Measurements from ENCODE around the gene SCAMP4. TPM values are rescaled to one million over a fixed set of nuclear protein-coding genes. Genes with fewer than 3 reads are reported as not detected.

SCAMP4 gene
- total RNA-seq, 1 donor from 2014 or later, result 51.6 TPM

DNA sequence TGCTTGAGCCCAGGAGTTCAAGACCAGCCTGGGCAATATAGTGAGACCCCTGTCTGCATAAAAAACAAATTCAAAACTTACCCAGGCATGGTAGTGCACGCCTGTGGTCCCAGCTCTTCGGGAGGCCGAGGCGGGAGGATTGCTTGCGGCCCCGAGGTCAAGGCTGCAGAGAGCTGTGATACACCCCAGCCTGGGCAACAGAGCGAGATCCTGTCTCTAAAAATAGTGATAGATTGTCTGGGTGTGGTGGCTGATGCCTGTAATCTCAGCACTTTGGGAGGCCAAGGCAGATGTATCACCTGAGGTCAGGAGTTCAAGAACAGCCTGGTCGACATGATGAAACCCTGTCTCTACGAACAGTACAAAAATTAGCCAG lies 37.9 kb upstream of the SCAMP4 start:
- no peak overlapping the region for H3K27ac Mint-ChIP-seq (ENCODE audit: unreplicated experiment)
- H3K4me1 Mint-ChIP-seq (ENCODE audit: low read depth), result no peaks in the 10 kb centered on the region
- no peaks in the 10 kb centered on the region for H3K9me3 Mint-ChIP-seq (ENCODE audit: low read depth)
- no peak for DNase-seq (ENCODE audit: low spot score)
- TF ChIP-seq, protein P1, sequence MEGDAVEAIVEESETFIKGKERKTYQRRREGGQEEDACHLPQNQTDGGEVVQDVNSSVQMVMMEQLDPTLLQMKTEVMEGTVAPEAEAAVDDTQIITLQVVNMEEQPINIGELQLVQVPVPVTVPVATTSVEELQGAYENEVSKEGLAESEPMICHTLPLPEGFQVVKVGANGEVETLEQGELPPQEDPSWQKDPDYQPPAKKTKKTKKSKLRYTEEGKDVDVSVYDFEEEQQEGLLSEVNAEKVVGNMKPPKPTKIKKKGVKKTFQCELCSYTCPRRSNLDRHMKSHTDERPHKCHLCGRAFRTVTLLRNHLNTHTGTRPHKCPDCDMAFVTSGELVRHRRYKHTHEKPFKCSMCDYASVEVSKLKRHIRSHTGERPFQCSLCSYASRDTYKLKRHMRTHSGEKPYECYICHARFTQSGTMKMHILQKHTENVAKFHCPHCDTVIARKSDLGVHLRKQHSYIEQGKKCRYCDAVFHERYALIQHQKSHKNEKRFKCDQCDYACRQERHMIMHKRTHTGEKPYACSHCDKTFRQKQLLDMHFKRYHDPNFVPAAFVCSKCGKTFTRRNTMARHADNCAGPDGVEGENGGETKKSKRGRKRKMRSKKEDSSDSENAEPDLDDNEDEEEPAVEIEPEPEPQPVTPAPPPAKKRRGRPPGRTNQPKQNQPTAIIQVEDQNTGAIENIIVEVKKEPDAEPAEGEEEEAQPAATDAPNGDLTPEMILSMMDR (IDR thresholded peaks at IDR 0.05), result no peak
- H3K27me3 Mint-ChIP-seq (ENCODE audit: low read depth), result no peaks in the 10 kb centered on the region
- H3K36me3 Mint-ChIP-seq (ENCODE audit: low read depth), result no peaks in the 10 kb centered on the region
- no peak overlapping the region for H3K4me3 Mint-ChIP-seq (ENCODE audit: unreplicated experiment)

DNA sequence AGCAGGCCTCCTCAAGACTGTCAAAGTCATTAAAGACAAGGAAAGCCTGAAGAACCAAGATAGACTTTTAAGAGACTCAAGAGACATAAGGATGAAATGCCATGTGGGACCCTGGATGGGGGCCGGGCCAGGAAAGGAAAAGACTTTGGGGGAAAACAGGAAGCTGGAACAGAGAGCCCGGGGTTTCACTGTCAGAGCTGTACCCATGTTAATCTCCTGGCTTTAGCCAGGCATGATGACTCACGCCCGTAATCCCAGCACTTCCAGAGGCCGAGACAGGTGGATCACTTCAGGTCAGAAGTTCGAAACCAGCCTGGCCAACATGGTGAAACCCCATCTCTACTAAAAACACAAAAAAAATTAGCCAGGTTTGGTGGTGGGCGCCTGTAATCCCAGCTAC lies 36.2 kb upstream of the SCAMP4 start:
- H3K36me3 Mint-ChIP-seq (ENCODE audit: low read depth), result no peaks in the 10 kb centered on the region
- H3K4me3 Mint-ChIP-seq (ENCODE audit: unreplicated experiment), result no peak overlapping the region
- TF ChIP-seq, protein P1 (IDR thresholded peaks at IDR 0.05), result no peak
- H3K27ac Mint-ChIP-seq (ENCODE audit: unreplicated experiment), result no peak overlapping the region
- H3K4me1 Mint-ChIP-seq (ENCODE audit: low read depth), result peaks cover 3% of the 10 kb centered on the region
- no peak for DNase-seq (ENCODE audit: low spot score)
- no peaks in the 10 kb centered on the region for H3K9me3 Mint-ChIP-seq (ENCODE audit: low read depth)
- H3K27me3 Mint-ChIP-seq (ENCODE audit: low read depth), result no peaks in the 10 kb centered on the region

DNA sequence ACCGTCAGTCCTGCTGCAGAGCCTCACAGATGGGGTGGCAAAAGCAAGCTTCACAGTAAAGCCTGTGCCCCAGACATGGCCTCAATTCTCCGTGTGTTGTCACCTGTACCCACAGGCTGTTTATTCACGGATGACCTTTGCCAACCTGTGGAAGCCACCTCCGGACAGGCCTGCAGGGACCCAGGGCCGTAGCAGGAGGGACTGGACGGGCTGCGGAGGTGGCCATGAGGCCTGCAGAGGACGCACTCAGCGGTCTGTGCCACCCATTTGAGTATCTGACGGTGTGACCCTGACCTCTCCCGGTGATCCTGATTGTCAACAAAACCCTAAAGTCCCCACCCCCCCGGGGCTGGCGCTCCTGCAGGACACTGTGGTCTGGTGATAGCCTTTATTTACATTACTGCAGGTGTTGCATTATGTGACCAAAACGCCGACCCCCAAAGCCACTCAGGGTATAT lies 34.0 kb upstream of the SCAMP4 start:
- DNase-seq (ENCODE audit: low spot score), result peak; percentile 74
- H3K4me3 Mint-ChIP-seq (ENCODE audit: unreplicated experiment), result no peak overlapping the region

DNA sequence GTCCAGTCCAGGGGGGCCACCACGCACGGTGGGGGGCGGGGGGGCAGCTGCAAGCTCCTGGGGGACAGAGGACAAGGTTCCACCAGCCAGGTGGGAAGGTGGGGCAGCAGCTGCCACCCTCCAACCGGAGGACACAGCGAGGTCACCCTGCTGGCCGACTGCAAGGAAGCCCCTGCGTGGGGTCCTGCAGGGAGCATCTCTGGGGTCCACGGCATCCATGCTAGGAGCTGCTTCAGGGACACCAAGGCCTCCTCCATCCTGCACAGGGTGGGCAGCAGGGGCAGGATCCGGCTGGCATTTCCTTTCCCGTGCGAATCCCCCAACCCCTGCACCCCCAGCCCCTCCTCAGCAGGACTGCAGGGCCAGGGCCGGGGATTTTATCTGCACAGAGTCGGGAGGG lies 33.6 kb upstream of the SCAMP4 start:
- Mint-ChIP-seq H3K36me3 (ENCODE audit: low read depth) (no peaks in the 10 kb centered on the region), H3K27me3 (ENCODE audit: low read depth) (no peaks in the 10 kb centered on the region), H3K4me3 (ENCODE audit: unreplicated experiment) (no peak overlapping the region), H3K27ac (ENCODE audit: unreplicated experiment) (no peak overlapping the region), H3K9me3 (ENCODE audit: low read depth) (no peaks in the 10 kb centered on the region), H3K4me1 (ENCODE audit: low read depth) (peaks cover 21% of the 10 kb centered on the region)
- peak; percentile 72 for DNase-seq (ENCODE audit: low spot score)
- TF ChIP-seq, protein P1 (IDR thresholded peaks at IDR 0.05), result no peak

More for the DNA sequence above, 34.0 kb upstream of the SCAMP4 start:
- TF ChIP-seq, protein P1 (IDR thresholded peaks at IDR 0.05), result no peak
- no peaks in the 10 kb centered on the region for H3K36me3 Mint-ChIP-seq (ENCODE audit: low read depth)
- peaks cover 18% of the 10 kb centered on the region for H3K4me1 Mint-ChIP-seq (ENCODE audit: low read depth)
- H3K9me3 Mint-ChIP-seq (ENCODE audit: low read depth), result no peaks in the 10 kb centered on the region
- H3K27ac Mint-ChIP-seq (ENCODE audit: unreplicated experiment), result no peak overlapping the region
- H3K27me3 Mint-ChIP-seq (ENCODE audit: low read depth), result no peaks in the 10 kb centered on the region

DNA sequence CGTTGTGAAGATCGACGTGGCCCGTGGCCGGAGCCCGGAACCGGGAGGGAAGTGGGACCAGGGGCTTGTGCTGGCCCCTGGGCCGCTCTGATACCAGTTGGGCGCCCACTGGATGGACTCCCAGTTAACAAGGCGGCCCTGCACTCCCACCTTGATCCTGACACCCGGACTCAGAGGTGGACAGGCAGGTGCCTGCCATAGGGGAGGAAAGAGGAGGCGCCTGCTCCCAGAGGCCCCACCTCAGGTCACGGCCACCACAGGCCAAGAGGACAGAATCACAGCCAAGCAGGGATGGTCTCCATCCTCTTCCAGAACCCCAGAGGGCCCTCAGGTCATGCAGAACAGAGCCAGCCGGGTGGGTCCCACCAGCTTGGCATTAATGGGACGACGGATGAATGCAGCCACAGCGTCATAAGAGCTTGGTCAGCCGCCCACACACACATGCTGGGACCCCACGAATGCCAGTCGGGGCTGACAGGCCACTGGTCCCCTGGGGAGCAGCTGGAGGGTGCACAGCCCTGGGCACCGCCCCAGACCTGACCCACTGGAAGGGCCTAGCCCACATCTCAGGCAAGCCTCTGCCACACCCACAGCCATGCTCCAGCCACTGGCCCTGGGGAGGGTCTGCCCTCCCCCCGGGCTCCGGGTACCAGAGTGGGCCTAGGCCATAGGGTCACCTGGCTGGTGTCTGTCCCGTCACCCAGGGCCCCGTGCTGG lies 32.2 kb upstream of the SCAMP4 start:
- Mint-ChIP-seq H3K27ac (ENCODE audit: unreplicated experiment) (no peak overlapping the region), H3K4me1 (ENCODE audit: low read depth) (peaks cover 21% of the 10 kb centered on the region), H3K4me3 (ENCODE audit: unreplicated experiment) (no peak overlapping the region), H3K27me3 (ENCODE audit: low read depth) (no peaks in the 10 kb centered on the region), H3K9me3 (ENCODE audit: low read depth) (no peaks in the 10 kb centered on the region), H3K36me3 (ENCODE audit: low read depth) (no peaks in the 10 kb centered on the region)
- DNase-seq (ENCODE audit: low spot score), result peak; percentile 82
- TF ChIP-seq, protein P1 (IDR thresholded peaks at IDR 0.05), result no peak
